GM19023 (cell line): ENCODE measurements around the gene RASSF8.

Experiments used
- ATAC-seq: cut with Tn5 transposase; IDR thresholded peaks from one replicate; pipeline ENCODE4 v1.9.1; 2021; ENCODE audit warnings: mild to moderate bottlenecking, moderate library complexity; ENCODE audit not compliant: unreplicated experiment

RASSF8 gene

GRCh38 chr12:26027401-26027800 lies 68.9 kb downstream of the RASSF8 start:
- ATAC-seq = no peak

GRCh38 chr12:26028953-26029735 lies 70.7 kb downstream of the RASSF8 start:
- no peak for ATAC-seq

- no peak for ATAC-seq
Measured at GRCh38 chr12:26029736-26030022, 71.2 kb downstream of the RASSF8 start.

- ATAC-seq = no peak
Measured at GRCh38 chr12:26030371-26030770, 71.9 kb downstream of the RASSF8 start.

DNA sequence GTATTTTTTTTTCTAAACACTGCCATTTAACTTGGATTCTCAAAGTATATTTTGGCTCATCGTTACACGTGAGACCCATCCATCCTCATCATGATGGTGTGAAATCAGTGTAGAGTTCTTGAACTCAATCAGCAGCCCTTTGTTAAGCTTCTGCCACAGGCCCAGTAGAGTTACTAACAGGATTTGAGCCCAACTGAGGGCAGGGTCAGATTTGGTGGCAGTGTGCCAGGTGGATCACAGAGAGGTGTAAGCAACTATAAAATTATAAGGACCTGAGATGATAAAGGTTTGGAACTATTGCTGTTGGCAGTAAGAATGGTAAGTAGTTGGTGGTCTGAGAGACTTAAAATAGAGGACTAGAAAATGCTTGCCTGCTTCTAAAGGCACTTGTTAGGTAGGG lies 72.8 kb downstream of the RASSF8 start:
- ATAC-seq = no peak

- ATAC-seq = no peak
Measured at GRCh38 chr12:26031827-26032226, 73.3 kb downstream of the RASSF8 start.

GRCh38 chr12:26032290-26032689 lies 73.8 kb downstream of the RASSF8 start:
- no peak for ATAC-seq

- ATAC-seq = no peak
Measured at GRCh38 chr12:26032719-26033241, 74.3 kb downstream of the RASSF8 start.

DNA sequence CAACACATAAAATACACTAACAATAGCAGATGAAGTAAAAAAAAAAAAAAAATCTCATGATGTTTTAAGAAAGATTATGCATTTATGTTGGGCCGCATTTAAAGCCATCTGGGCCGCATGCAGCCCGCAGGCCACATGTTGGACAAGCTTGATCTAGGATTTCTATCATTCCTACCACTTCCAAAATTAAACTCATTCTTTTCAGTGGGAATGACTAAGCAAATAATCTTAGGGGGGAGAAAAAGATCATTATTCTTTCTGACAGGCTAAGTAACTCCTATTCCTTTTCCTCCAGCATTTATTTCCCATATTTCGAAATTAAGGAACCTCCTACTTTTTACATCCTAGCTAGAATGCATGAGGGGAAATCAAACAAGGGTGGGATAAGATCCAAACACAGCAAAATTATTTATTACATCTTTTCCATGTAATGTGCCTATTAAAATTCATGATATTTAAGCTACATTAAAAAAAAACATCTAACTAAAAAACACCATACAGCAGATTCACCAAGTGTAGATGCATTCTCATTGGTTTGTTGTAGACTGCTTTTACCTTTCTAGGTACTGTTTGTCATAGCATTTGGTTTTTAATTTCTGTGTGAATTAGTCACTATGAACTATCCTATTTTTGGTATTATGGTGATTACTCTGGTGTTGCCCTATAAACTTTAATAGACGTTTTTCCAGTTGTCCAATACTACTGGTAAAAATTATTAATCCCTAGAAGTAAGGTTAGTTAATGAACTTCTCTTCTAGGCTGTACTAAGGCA lies 76.1 kb downstream of the RASSF8 start:
- no peak for ATAC-seq

DNA sequence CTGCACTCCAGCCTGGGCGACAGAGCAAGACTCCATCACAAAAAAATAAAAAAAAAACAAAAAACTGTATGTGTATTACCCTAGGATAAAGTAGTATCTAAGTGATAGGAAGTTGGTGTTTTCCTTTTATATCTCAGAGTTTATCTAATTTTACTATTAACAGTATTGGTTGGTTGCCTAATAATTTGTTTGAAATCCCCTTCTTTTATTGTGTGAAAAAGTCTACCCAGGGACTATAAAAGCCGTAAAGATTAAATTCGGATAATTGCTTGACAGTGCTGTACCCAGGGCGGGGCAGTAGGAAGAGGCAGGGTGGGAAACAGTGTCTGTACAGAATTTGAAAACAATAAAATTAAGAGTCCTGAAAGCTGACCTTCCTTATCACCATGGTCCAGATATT lies 78.4 kb downstream of the RASSF8 start:
- no peak for ATAC-seq

- ATAC-seq = no peak
Measured at GRCh38 chr12:26037615-26038220, 79.2 kb downstream of the RASSF8 start.

DNA sequence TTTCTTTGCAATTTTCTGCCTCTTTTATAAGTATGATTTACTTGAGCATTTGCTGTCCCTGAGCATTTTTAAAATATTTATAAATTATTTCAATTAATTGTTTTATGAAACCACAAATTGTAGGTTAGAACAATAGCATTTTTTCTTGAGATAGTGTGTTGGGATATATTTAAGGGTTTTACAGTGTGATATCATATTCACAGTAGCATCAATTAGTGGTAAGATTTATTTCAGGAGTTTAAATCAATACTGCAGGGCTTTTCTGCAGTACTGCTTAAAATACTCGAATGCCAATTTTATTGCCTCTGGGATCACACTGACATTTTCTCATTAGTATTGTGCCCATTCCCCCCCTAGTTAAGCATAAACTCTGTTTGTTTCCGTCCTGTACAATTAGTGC lies 84.2 kb downstream of the RASSF8 start:
- no peak for ATAC-seq

GRCh38 chr12:26043135-26044006 lies 84.9 kb downstream of the RASSF8 start:
- ATAC-seq = no peak

DNA sequence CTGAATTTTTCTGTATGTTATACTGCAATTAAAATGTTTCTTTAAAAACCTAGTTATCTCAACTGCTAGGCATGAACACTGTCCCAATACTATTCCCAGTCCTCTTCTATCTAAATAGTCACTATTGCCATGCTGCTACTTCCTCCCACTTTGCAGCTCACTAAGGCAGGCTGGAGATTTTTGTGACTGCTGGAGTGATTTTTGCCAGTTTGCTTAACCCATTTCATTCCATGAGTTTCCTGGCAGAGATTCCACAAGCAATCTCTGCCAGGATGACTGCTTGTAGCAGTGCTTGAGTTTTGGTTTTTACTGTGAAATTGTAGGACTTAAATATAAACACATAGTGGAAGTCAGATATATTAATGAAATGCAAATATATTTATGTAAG lies 85.5 kb downstream of the RASSF8 start:
- ATAC-seq = no peak

DNA sequence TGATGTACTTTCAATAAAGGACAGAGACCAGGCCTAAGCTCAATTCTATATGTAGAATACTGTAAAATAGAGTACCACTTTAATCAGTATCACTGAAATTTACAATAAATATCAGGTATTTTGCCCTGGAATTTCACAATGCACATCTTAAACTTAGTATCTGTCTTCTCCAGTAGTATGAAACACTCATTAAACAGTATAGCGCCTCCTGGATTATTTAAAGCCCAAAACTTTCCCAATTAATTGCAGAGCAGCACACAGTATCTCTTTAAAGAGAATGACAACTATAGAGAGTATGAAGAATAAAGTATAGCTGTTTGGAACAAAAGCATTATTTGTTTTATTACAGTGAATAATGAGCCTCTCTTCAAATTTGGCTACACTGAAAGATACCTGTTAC lies 86.1 kb downstream of the RASSF8 start:
- no peak for ATAC-seq

DNA sequence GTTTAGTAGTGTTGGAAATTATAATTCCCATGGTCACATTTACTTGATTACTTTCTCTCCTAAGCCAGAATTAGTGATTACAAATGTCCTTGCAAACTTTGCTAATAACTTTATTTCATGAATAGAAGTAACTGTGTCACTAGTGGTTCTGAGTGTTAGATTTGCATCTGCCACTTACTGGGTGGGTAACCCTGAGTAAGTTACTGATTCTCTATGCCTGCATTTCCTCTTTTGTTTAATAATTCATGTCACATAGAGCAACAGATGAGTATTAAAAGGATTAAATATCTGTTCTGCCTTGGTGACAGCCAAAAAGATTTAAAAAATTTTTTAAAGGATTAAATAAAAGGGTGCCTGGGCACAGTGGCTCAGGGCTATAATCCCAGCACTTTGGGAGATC lies 87.7 kb downstream of the RASSF8 start:
- ATAC-seq = no peak

DNA sequence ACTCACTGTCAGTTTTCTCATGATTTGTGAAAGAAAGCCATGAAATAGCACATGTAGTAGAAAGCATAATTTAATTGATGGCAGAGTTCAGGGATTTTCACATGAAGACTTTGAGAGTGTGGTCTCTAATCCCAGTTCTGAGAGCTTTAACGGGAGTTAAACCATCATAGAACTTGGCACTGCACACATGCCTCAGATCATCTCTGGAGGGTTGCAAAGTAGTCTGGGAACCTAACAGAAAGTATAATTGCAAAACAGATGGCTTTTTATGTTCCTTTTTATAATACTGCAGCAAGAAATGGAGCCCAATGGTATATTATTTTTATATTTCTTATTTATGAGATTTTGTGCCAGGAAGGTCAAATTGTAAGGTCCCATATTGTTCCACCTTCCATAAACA lies 88.4 kb downstream of the RASSF8 start:
- no peak for ATAC-seq

DNA sequence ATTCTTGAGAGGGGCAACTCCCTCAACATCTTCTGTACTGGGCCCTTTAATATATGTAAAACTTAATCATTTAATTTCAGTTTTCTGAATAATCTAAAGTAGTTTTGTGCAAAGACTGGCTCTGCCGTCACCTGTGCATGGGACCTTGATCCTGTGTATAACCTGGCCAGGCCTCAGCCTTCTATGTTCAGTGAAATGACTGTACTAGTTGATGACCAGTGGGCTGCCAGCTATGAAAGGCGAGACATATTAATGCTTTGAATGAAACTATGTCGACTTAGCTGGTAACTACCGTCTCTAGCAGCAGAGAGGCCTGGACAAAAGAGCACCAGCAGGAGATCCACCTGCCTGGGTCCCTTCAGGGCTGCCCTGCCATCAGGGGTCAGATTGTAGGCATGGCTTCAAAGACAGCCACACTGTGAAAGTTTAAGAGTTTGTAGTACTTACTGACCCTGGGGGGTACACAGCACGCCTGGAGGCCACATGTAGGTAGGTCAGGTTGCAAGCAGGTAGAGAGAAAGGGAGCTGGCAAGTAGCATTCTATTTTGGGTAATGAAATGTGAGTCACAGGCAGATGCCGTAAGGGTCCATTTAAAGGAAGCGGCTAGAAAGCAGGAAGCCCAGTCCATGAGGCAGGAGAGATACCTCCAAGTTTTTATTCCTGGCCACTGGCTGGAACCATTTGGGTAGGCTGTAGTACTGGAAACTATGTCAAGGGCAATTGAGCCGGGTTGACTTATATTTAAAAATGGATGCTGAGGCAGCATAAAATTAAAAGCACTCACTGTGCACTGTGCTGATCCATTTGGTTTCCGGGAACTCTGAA lies 89.1 kb downstream of the RASSF8 start:
- no peak for ATAC-seq

DNA sequence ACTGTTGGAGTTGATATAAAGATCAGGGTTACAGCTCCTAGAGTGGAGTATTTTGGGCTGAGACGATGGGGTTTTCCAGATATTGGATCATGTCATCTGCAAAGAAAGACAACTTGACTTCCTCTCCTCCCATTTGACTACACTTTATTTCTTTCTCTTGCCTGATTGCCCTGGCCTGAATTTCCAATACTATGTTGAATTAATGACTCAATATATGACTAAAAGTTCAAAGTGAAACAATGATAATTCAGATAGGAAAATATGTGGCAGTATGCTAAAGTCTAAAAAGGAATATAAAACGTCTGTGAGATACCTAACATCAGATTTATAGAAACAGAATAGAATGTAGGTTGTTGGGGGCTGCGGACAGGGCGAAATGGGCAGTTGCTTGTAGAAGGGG lies 94.2 kb downstream of the RASSF8 start:
- no peak for ATAC-seq

DNA sequence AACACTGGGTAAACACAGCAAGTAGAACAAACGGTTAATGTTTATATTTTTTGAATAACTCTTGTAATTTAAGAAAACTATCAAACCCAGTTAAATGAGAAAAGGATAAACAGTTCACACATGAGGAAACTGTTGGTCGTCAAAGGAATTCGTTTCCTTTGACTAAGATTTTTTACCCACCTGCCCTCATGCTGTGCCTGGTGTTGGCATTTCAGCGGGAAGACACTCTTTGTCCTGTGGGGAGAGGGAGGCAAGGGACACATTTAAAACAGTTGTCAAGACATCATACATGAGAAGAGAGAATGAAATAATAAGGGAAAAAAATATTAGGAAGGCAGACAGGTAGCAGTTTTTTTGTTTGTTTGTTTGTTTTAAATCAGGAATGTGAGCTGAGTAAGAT lies 95.9 kb downstream of the RASSF8 start:
- no peak for ATAC-seq
